Measurements from ENCODE around the gene LRFN4. TPM values are rescaled to one million over a fixed set of nuclear protein-coding genes. Genes with fewer than 3 reads are reported as not detected.

LRFN4 gene
- total RNA-seq, 1 donor from 2014 or later, result 25.6 TPM

- DNase-seq (ENCODE audit: low spot score), result no peak
Observed at GRCh38 chr11:66870131-66870530, 13.3 kb downstream of the LRFN4 start.

- DNase-seq (ENCODE audit: low spot score), result no peak
Observed at GRCh38 chr11:66870616-66871520, 14.0 kb downstream of the LRFN4 start.

- DNase-seq (ENCODE audit: low spot score), result no peak
Observed at GRCh38 chr11:66871521-66871901, 14.6 kb downstream of the LRFN4 start.

- no peak for DNase-seq (ENCODE audit: low spot score)
Observed at GRCh38 chr11:66874232-66874631, 17.4 kb downstream of the LRFN4 start.

- DNase-seq (ENCODE audit: low spot score), result no peak
Observed at GRCh38 chr11:66875378-66875777, 18.5 kb downstream of the LRFN4 start.

GRCh38 chr11:66877588-66878385, 20.9 kb downstream of the LRFN4 start:
- no peak for DNase-seq (ENCODE audit: low spot score)

GRCh38 chr11:66878474-66878873, 21.6 kb downstream of the LRFN4 start:
- DNase-seq (ENCODE audit: low spot score), result no peak

- no peak for DNase-seq (ENCODE audit: low spot score)
Observed at GRCh38 chr11:66879000-66879399, 22.1 kb downstream of the LRFN4 start.

GRCh38 chr11:66879583-66879982, 22.7 kb downstream of the LRFN4 start:
- DNase-seq (ENCODE audit: low spot score), result no peak

GRCh38 chr11:66879999-66880398, 23.1 kb downstream of the LRFN4 start:
- DNase-seq (ENCODE audit: low spot score), result no peak

- DNase-seq (ENCODE audit: low spot score), result no peak
Observed at GRCh38 chr11:66880496-66881450, 23.9 kb downstream of the LRFN4 start.

GRCh38 chr11:66881451-66881835, 24.6 kb downstream of the LRFN4 start:
- no peak for DNase-seq (ENCODE audit: low spot score)

- no peak for DNase-seq (ENCODE audit: low spot score)
Observed at GRCh38 chr11:66881927-66882452, 25.1 kb downstream of the LRFN4 start.

- DNase-seq (ENCODE audit: low spot score), result no peak
Observed at GRCh38 chr11:66882561-66883015, 25.7 kb downstream of the LRFN4 start.

- DNase-seq (ENCODE audit: low spot score), result no peak
Observed at GRCh38 chr11:66883016-66883965, 26.4 kb downstream of the LRFN4 start.

- DNase-seq (ENCODE audit: low spot score), result no peak
Observed at GRCh38 chr11:66884443-66884842, 27.6 kb downstream of the LRFN4 start.

- no peak for DNase-seq (ENCODE audit: low spot score)
Observed at GRCh38 chr11:66885469-66885868, 28.6 kb downstream of the LRFN4 start.

GRCh38 chr11:66885950-66886440, 29.1 kb downstream of the LRFN4 start:
- DNase-seq (ENCODE audit: low spot score), result no peak

GRCh38 chr11:66886671-66887221, 29.9 kb downstream of the LRFN4 start:
- DNase-seq (ENCODE audit: low spot score), result no peak

Data from mesenteric fat pad (tissue), 1 donor.